HepG2 (cell line): Measurements from ENCODE around the gene PRKG1. TPM values are rescaled to one million over a fixed set of nuclear protein-coding genes. Genes with fewer than 3 reads are reported as not detected.

Source experiments
- E2F1 ChIP-seq: sonication (generic); formaldehyde crosslinking; IDR thresholded peaks from 2 replicates; pipeline ENCODE4 v1.5.0; 2020; ENCODE audit warnings: missing genetic modification reagents
- GLI4 ChIP-seq: sonication (generic); formaldehyde crosslinking; IDR thresholded peaks from 2 replicates; pipeline ENCODE4 v1.5.1; 2020; ENCODE audit warnings: missing genetic modification reagents, mild to moderate bottlenecking, moderate library complexity, borderline replicate concordance
- HBP1 ChIP-seq: IDR thresholded peaks from 2 replicates; pipeline ENCODE4 v1.6.1; 2016; ENCODE audit warnings: low read depth, control low read depth
- JDP2 ChIP-seq: sonication (generic); formaldehyde crosslinking; IDR thresholded peaks from 2 replicates; pipeline ENCODE4 v1.8.1; 2022; ENCODE audit warnings: missing genetic modification reagents, borderline replicate concordance
- MIER3 ChIP-seq: IDR thresholded peaks from 2 replicates; pipeline ENCODE4 v1.6.1; 2016; ENCODE audit warnings: missing compliant biosample characterization, borderline replicate concordance
- NFKBIZ ChIP-seq: IDR thresholded peaks from 2 replicates; pipeline ENCODE4 v1.6.1; 2018; ENCODE audit warnings: missing genetic modification reagents, missing compliant biosample characterization
- NRL ChIP-seq: sonication (generic); formaldehyde crosslinking; IDR thresholded peaks from 2 replicates; pipeline ENCODE4 v1.5.0; 2020; ENCODE audit warnings: missing genetic modification reagents, mild to moderate bottlenecking, moderate library complexity, borderline replicate concordance
- POLR2AphosphoS5 ChIP-seq: IDR thresholded peaks from 2 replicates; pipeline ENCODE4 v1.6.1; 2012; ENCODE audit warnings: low read depth, low read length
- RFXANK ChIP-seq: IDR thresholded peaks from 2 replicates; pipeline ENCODE4 v1.6.1; 2016
- SALL1 ChIP-seq: sonication (generic); formaldehyde crosslinking; IDR thresholded peaks from 2 replicates; pipeline ENCODE4 v1.8.0; 2022; ENCODE audit warnings: mild to moderate bottlenecking, missing genetic modification reagents
- TFDP2 ChIP-seq: sonication (generic); formaldehyde crosslinking; IDR thresholded peaks from 2 replicates; pipeline ENCODE4 v1.4.0; 2020; ENCODE audit warnings: missing genetic modification reagents
- ZNF280B ChIP-seq: sonication (generic); formaldehyde crosslinking; IDR thresholded peaks from 2 replicates; pipeline ENCODE4 v1.5.0; 2020; ENCODE audit warnings: missing genetic modification reagents, mild to moderate bottlenecking, borderline replicate concordance
- ZNF292 ChIP-seq: sonication (generic); formaldehyde crosslinking; IDR thresholded peaks from 2 replicates; pipeline ENCODE4 v1.8.1; 2022; ENCODE audit warnings: mild to moderate bottlenecking, low read depth, missing genetic modification reagents, borderline replicate concordance
- ZNF496 ChIP-seq: sonication (generic); formaldehyde crosslinking; IDR thresholded peaks from 2 replicates; pipeline ENCODE4 v1.8.1; 2023; ENCODE audit warnings: mild to moderate bottlenecking, moderate library complexity, missing genetic modification reagents; ENCODE audit not compliant: insufficient replicate concordance
- ZNF503 ChIP-seq: sonication (generic); formaldehyde crosslinking; IDR thresholded peaks from 2 replicates; pipeline ENCODE4 v1.4.0; 2020; ENCODE audit warnings: missing genetic modification reagents
- ZSCAN29 ChIP-seq: sonication (generic); formaldehyde crosslinking; conservative IDR thresholded peaks from 2 replicates; pipeline ENCODE4 v1.4.0; 2020; ENCODE audit warnings: mild to moderate bottlenecking, missing genetic modification reagents
- polyA plus RNA-seq, 8 experiments: library from polyadenylated mRNA; depleted of rRNA in 3 of 8; stranded (reverse) in 7 of 8; unstranded in 1 of 8; fragments of >200 nt; fragmentation: Illumina TruSeq in 4 of 8; extraction: Trizol in 4 of 8; gene quantifications; 2 replicates each; pipeline versions ENCODE4 v1.2.1 to v1.2.3, GENCODE V29; 2011 to 2016; ENCODE audit warnings: low read depth in 4 of 8, missing spikeins in 1 of 8, mixed read lengths in 1 of 8; ENCODE audit not compliant: insufficient read depth in 1 of 8
- total RNA-seq, 5 experiments: library from RNA; depleted of rRNA; stranded (reverse); fragments of >200 nt; fragmentation: Illumina TruSeq; extraction: Trizol; gene quantifications; 2 replicates each; pipeline ENCODE4 v1.2.3, GENCODE V29; 2016; ENCODE audit warnings: low read depth in 1 of 5
- TF ChIP-seq, protein P1 (sequence below): sonication (generic); formaldehyde crosslinking; IDR thresholded peaks from 2 replicates; pipeline ENCODE4 v1.4.0; 2020; ENCODE audit warnings: missing genetic modification reagents
- TF ChIP-seq, protein P2 (sequence below): sonication (generic); formaldehyde crosslinking; IDR thresholded peaks from 2 replicates; pipeline ENCODE4 v1.5.0; 2020; ENCODE audit warnings: missing genetic modification reagents

The PRKG1 gene
- total and polyA plus RNA-seq, 2 of the 13 experiments (the other 11 are each of a cell fraction or from before 2014, with no cell fraction given): 0.01 TPM; not detected in 1

DNA sequence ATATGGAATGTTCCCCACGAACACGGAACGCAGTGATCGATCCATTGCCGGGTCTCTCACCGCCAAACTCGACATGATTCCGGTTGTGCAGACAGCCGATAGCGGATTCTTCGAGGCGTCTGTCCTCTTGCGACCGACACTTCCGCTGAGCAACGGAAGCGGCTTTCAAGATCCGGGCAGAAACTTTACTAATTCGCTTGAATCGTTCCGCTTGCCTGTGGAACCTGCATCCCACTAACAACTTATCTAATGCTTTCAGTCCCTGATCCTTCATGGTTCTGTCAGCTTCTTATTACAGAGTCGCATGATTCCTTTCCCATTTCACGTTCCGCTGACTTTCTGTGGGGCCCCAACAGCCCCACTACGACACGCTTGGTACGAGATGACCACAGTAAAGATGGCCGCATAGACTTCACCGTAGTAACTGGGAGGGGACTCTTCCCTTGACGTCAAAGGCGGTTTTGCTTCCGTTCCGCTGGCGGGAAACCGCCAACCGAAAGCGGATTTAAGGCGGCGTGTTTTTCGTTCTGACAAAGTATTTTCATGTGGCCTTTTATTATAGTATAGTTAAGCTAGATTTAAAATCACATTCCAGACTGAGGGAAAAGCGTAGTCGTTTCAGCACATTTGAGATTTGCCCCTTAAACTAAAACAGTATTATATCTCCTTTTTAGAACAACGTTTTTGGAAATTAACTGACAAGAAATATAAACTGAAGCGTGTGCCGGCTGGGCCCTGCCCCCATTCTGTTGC, 625.4 kb downstream of the PRKG1 start, which contains the start of gene CSTF2T (continued):
- TF ChIP-seq, protein P1, sequence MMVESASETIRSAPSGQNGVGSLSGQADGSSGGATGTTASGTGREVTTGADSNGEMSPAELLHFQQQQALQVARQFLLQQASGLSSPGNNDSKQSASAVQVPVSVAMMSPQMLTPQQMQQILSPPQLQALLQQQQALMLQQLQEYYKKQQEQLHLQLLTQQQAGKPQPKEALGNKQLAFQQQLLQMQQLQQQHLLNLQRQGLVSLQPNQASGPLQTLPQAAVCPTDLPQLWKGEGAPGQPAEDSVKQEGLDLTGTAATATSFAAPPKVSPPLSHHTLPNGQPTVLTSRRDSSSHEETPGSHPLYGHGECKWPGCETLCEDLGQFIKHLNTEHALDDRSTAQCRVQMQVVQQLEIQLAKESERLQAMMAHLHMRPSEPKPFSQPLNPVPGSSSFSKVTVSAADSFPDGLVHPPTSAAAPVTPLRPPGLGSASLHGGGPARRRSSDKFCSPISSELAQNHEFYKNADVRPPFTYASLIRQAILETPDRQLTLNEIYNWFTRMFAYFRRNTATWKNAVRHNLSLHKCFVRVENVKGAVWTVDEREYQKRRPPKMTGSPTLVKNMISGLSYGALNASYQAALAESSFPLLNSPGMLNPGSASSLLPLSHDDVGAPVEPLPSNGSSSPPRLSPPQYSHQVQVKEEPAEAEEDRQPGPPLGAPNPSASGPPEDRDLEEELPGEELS (CRISPR knock-in tag): 0 out of 2 replicates have a peak, but pooled peaks have one; percentile 9
- TF ChIP-seq, protein P2, sequence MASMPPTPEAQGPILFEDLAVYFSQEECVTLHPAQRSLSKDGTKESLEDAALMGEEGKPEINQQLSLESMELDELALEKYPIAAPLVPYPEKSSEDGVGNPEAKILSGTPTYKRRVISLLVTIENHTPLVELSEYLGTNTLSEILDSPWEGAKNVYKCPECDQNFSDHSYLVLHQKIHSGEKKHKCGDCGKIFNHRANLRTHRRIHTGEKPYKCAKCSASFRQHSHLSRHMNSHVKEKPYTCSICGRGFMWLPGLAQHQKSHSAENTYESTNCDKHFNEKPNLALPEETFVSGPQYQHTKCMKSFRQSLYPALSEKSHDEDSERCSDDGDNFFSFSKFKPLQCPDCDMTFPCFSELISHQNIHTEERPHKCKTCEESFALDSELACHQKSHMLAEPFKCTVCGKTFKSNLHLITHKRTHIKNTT (CRISPR knock-in tag): no peak
- TF ChIP-seq ZNF292 (CRISPR knock-in tag) (no peak), NRL (CRISPR knock-in tag) (no peak), ZNF280B (CRISPR knock-in tag) (no peak), RFXANK (no peak), JDP2 (CRISPR knock-in tag) (no peak), E2F1 (CRISPR knock-in tag) (peak; percentile 79), MIER3 (CRISPR knock-in tag) (no peak; the same call in 1 of the 2 replicates), SALL1 (CRISPR knock-in tag) (peak; percentile 20; the same call in 1 of the 2 replicates), ZNF496 (CRISPR knock-in tag) (no peak), POLR2AphosphoS5 (peak; percentile 58), ZNF503 (CRISPR knock-in tag) (no peak), GLI4 (CRISPR knock-in tag) (no peak), TFDP2 (CRISPR knock-in tag) (peak; percentile 92), ZSCAN29 (CRISPR knock-in tag) (0 out of 2 replicates have a peak, but pooled peaks have one; percentile 61), NFKBIZ (CRISPR knock-in tag) (no peak), HBP1 (CRISPR knock-in tag) (no peak)
